NOMO-1 (cell line): ENCODE data around the gene GALNS.
"Not testable (repeated sequence)": the region's sequence is repeated elsewhere in the genome, so short reads cannot be mapped to it uniquely, and the experiment has no call there.

Experiments used
- DNase-seq, 2 experiments: peaks; one replicate each; lab custom pipeline; 2025; ENCODE audit not compliant: unreplicated experiment in 2 of 2; lab: John Stamatoyannopoulos, UW

The GALNS gene

DNA sequence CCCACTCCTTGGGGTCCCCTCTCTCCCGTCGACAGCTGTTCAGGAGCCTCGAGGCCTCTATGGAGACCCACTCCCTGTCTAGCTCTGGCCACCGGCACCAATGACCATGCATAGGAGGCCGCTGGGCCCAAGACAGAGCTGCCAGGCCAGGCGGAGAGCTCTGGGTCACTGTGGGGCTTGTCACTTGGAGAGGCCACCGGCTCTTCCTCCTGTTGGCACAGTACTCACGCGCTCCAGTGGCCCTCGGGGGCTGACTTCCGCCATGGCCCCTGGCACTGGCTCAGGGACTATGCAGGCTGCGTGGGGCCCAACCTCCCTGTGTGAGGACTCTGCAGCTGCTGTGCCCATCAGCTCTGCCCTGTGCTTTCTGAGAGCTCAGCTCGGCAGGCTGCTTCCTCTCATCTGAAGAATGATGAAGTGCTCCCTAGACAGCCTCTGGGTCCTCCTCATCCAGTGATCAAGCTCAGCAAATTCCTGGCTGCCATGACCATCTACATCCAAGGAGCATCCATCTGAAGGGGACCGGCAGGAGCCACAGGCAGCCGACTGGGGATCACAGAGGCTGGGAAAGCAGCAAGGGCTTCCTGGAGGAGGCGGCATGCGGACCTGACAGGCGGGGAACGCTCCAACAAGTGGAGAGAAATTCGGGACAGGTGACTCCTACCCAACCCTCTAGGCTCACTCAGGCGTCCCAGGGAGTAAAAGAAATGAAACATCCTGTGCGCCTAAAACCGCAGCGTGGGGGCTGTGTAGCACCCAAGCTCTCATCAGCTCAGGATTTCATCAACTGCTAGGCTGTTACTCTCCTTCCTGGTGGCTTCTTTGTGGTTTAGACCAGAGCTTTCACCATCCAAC is 16.8 kb downstream of the GALNS start:
- peak; percentile 61 to 65 for DNase-seq

DNA sequence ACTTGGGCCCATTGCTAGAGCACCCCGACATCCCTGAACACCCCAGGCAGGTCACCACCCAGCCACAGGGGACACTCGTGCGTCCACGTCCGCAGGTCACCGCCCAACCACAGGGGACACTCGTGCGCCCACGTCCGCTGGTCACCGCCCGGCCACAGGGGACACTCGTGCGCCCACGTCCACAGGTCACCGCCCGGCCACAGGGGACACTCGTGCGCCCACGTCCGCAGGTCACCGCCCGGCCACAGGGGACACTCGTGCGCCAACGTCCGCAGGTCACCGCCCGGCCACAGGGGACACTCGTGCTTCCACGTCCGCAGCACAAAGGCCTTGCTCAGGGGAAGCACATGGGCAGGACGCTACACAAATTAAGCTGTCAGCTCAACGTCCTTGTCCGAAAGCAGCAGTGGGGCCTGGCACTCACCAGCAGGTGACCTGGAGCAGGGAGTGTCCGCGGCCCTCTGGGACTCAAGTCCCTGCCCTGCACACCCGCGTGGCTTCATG is 17.7 kb downstream of the GALNS start:
- no peak for DNase-seq

DNA sequence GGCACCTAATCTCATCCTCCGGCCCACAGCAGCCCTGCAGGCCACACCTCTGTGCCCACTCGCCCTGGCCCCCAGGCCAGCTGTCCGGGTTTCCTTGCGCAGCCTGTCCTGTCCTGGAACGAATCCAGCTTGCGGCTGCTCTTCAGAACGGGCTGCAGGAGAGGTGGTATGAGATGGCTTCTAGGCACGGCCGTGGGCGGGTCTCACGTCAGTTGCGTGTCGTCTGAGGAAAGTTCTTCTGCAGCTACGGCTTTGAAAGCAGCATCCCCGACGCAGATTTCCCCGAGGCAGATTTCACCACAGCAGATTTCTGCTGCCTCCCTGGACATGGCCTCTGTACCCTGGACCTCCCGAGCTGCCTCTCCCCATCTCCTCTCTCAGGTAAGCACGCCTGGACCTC is 18.2 kb downstream of the GALNS start:
- DNase-seq: no peak

DNA sequence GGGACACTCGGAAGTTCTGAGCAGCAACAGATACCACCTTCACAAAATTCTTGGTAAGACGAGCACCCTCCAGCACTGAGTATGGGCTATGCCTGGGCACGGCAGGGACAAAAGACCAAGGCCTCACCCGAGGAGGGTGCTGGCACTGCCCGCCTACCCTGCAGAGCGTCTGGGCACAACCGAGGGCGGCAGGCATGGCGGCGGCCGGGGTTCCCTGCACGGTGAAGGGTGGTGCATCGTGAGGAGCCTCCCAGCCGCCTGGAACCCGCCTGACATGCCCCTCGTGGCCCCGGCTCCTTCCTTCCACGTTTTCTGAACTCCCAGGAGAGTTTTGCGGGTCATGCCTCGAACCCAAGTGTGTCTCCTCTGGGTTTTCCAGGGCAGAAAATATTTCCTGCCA is 18.9 kb downstream of the GALNS start:
- DNase-seq: no peak

DNA sequence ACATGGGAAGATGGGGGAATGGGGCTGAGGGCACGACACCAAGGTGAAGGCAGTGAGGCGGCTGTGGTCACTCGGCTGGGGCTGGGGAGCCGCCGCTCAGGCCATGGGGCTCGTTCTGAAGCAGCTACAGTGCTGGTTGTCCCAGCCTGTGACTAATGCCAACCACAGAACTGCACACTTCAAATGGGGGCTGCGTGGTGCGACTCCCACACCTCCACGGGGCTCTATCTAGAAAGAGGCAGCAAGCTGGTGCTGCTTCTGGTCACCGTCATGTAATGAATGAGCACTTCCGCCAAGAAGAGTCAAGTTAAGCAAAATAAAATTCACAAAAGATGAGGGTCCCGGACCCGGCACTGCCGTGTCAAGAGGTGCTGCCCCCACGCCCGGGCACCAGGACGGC is 20.0 kb downstream of the GALNS start:
- DNase-seq: no peak

DNA sequence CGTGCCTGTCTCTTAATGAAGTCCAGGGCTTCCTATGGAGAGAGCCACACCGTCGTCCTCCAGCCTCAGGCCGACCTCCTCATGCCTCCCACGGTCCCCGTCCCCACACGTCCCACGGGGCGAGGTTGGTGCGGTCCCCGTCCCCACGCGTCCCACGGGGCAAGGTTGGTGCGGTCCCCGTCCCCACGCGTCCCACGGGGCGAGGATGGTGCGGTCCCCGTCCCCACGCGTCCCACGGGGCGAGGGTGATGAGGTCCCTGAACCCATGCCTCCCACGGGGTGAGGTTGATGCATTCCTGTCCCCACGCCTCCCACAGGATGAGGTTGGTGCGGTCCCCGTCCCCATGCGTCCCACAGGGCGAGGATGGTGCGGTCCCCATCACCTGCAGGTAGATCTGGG is 20.9 kb downstream of the GALNS start:
- DNase-seq: no peak

DNA sequence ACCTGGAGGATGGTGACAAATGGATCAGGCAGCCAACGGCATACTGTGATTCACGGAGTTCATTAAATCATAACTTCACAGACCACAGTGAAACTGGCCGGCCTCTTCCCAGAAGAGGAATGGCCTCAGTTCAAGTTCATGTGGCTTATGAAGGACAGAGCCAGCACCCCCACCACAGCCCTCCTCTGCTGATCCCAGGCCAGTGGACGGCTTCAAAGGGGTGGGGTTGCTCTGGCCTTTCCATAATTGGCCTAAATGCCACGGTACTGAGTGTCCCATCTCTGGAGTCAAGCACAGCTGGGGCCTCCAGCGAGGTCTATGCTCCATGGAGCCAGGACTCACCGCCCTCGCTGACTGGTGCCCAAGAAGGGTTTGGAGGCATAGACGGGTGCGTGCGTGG is 21.4 kb downstream of the GALNS start:
- DNase-seq: no peak

DNA sequence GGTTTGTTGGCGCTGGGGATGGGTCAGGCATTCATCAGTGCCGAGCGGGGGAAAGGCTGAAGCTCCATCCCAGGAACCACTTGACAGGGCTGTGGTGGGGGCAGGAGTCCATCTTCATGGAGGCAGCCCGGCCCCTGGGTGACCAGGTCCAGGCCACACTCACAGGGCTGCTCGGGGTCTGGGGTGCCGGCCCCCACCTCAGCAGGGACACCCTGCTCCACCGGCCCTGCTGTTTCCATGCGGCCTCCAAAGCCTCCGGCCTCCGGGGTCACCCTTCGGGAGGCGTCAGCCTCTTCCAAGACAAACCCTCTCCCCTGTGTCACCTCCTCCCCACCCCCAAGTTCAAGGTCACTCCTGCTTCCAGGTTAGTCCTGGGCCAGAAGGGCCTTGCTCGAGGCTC is 22.1 kb downstream of the GALNS start:
- DNase-seq: no peak

DNA sequence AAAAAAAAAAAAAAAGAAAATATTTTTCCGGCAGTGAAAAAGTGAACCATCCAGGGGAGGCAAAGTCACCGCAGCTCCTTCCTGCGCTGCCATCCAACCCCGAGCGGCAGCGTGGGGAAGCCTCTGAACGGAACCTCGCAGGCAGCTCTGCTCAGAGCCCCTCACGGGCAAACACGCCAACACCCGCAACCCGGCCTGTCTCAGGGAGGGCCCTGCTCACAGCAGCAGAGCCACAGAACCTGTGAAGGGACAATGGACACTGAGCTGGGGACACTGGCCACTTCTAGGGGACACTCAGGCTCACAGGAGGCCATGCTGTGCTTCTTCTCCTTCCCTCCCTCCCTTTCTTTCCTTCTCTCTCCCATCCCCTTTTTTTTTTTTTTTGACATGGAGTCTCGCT is 23.7 kb downstream of the GALNS start:
- DNase-seq: no peak

DNA sequence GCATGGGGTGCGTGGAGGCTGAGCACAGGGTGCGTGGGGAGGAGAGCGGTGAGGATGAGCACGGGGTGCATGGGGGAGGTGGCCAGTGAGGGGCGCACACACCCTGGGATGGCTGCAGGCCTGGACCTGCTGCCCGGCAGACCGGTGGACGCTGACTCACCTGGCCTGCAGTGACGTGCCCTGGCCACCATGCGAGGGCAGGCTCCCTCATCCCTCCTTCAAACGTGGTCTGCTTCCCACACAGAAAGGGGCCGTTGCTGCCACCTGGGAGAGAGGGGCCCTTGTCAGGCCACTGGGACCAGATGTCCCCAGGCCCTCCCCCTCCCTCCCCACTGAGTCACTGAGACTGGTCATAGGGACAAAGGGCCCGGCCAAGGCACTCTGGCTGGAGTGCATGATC is 24.9 kb downstream of the GALNS start:
- no peak for DNase-seq

DNA sequence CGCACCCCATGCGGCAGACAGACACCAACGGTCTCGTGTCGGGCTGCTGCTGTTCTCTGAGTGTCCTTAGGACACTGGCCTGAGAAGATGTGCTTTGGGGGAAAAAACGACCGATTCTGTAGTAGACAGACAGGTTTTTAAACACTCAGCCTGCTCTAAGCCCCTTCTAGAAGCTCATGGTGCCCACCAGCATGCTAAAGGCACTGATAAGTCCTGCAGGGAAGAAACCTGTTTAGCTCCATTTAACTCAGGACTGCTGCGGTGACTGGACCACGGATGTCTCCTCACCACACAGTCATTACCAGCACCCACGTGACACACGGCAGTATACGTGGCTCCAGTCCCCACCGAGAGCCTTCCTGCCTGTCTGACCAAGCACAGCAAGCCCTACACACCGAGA is 26.0 kb downstream of the GALNS start:
- DNase-seq: no peak

DNA sequence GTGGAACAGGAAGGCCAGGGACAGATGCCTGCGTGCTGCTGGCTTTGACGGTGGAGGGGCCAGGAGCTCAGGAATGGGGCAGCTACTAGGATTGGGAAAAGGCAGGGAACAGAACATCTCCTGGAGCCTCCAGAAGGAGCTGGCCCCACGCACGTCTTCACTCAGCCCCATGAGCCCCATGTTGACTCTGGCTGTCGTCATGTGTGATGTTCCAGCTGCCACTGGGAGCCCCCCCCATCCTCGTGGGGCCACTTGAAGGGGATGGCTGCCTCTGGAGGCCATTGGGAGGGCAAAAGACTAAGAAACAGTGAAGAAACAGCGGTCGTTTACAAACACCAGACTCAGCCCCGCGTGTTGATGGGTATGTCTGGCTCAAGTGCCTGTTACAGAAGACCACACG is 26.5 kb downstream of the GALNS start:
- DNase-seq: no peak

DNA sequence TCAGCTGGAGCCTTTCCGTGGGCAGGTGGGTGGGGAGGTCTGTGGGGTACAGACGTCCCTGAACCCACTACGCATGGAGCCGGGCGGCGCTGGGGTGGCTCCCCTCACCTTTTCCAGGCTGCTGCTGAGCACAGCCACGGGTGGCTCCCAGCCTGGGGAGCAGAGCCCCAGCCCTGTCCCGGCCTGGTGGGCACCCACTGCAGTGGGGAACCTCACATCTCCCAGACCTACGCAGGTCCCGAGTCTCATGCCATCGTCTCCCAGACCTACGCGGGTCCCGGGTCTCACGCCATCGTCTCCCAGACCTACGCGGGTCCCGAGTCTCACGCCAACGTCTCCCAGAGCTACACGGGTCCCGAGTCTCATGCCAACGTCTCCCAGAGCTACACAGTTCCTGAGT is 28.0 kb downstream of the GALNS start:
- no peak for DNase-seq

DNA sequence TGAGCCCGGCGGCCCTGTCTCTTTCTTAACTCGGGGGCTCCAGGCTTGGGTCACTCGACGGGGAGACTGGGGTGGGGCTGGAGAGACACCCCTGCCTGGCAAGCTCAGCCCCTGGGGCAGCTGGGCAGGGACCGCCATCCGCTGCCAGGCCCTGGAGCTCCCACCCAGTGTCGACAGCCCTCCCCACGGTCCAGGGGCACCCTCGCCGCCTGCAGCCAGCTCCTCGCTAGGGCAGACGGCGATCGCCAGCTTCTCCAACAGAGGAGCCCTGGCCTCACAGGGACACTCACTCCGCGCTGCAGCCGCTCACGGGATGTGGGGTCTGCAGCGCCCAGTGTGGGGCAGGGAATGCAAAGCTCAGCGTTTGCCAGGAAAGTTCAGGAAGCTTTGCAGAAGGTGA is 29.0 kb downstream of the GALNS start:
- DNase-seq: no peak

DNA sequence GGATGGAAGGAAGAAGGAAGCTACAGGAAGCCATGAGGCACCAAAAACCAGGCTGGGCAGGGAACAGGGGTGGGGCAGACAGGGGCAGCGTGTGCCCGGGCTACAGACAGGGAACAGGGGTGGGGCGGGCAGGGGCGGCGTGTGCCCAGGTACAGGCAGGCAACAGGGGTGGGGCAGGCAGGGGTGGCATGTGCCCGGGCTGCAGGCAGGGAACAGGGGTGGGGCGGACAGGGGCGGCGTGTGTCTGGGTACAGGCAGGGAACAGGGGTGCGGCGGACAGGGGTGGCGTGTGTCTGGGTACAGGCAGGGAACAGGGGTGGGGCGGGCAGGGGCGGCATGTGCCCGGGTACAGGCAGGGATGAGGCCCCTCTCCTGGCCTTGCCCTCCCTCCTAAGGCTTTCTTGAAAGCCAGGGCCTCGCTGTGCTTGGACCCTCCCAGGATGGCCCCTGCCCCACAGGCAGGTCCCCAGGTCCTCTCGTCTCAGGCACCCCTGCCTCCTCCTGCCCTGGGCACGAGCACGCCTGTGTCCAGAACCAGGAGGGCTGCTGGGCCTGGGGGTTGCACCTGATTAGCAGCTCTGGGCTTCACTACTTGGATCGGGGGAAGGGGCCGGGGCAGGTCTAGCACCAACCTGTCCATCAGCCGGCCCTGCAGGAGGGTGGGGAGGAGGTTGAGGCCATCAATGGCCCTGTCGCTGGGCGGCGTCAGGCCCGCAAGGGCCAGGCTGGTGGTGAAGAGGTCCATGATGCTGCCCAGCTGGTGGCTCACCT is 30.5 kb downstream of the GALNS start:
- no peak for DNase-seq

DNA sequence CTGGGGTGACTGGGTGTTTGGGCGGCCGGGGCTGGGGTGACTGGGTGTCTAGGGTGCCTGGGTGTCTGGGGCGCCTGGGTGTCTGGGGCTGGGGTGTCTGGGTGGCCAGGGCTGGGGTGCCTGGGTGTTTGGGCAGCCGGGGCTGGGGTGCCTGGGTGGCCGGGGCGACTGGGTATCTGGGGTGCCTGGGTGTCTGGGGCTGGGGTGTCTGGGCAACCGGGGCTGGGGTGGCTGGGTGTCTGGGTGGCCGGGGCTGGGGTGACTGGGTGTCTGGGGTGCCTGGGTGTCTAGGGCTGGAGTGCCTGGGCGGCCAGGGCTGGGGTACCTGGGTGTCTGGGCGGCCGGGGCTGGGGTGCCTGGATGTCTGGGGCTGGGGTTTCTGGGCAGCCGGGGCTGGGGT is 31.6 kb downstream of the GALNS start:
- DNase-seq: no peak

DNA sequence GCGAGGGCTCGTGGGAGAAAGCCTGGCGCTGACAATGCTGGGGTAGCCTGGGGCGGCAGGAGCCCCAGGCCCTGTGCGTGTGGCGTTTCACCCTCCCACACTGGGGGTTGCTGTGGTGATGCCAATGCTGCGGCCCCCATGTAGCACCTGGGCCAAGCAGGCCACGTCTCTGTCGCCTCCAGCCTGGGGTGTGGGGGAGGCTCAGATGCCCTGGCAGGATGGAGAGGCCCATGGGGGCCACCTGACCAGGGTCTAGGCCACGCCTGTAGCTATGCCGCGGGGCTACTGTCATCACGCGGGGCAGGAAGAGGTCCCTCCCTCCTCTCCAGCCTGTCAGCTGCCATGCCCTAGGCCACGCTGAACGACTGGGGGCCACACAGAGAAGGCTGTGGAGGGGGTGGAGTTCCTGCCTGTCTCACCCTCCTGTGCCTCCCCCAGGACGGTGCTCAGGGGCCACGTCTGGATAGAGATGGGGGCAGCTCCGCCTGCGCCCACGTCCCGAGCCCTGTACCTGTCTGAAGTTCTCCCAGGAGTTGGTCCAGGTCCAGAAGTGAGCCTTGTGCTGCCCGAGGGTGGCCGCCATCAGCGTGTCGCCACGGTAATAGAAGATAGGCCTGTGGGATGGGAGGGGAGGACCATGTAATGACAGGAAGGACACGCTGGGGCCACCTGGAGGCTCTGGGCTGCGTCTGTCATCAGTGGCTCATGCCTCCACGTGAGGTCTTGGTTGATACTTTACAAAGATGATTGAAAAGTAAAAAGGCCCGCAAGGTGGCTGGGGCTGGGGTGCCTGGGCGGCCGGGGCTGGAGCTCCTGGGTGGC is 32.3 kb downstream of the GALNS start:
- no peak for DNase-seq

DNA sequence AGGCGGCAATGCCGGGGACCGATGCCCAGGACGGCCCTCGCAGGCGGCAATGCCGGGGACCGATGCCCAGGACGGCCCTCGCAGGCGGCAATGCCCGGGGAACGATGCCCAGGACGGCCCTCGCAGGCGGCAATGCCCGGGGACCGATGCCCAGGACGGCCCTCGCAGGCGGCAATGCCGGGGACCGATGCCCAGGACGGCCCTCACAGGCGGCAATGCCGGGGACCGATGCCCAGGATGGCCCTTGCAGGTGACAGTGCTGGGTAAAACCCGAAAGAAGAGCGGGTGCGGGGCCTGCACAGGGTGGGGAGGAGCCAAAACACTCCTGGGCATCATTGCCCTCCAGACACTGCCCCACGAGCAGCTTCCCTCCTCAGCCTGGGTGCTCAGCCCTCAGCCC is 33.1 kb downstream of the GALNS start:
- DNase-seq: not testable (repeated sequence)

DNA sequence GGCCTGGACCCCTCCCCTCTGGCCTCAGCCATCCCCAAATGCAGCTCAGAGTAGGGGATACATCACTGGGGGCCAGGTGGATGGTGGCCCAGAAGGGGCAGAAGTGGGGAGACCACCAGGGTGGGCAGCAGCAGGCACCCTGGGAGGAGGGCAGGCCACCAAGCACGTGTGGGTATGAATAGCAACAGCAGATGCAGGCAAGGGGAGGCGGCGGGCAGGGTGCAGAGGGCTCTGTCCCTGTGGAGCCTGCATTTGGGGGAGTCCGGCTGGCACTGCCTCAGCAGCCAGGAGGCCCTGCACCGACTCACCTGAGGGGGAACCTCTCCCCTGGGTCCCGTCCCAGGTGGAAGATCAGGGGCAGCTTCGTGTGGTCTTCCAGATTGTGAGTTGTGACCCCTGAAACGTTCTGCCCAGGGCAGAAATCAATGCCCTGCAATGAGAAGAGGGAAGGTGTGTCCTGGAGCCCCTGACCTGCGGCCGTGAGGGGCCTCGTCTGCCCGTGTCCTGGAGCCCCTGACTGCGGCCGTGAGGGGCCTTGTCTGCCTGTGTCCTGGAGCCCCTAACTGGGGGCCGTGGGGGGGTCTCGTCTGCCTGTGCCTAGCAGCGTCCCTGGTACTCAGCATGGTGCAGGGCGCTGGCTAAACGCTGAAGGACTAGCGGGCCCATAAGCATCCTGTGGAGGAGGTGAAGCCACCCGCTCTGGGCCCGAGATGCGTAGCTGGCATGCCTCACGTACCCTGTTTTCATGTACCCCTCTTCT is 34.3 kb downstream of the GALNS start:
- DNase-seq: no peak

DNA sequence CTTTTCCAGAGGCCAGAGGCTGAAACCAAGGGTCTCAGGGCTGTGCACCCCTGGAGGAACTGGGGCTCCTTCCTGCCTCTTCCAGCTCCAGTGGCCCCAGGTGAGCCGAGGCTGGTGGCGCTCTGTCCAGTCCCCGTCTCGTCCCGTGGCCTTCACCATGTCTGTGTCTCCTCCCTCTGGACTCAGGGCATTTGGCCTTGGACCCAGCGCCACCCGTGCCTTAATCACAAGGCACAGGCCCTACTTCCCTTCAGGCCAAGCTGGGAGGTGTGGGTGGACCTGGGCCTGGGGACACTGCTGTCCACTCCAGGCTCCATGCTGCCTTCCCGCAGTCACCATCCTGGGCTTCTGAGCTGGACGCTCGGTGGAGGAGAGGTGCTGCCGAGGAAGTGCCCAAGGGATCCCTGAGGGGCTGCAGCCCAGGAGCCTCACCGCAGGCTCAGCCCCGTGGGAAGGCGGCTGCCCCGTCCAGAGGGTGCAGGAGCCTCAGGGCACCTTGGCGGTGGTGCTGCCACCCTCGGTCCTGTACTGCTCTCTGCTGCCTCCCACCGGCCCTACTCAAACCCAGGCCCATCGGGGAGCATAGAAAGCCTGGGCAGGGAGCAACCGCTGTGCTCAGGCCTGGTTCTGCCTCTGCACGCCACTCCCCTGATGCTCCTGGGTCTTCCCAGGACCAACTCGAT is 35.4 kb downstream of the GALNS start:
- DNase-seq: no peak
